WTC11 (cell line): Measurements from ENCODE around the gene KCNQ2. TPM values are rescaled to one million over a fixed set of nuclear protein-coding genes. Genes with fewer than 3 reads are reported as not detected.

Source experiments
- ATAC-seq: fragments of 200-7000 bp; cut with Tn5 transposase; 2 replicates; pipeline ENCODE4 v1.10.0; 2021; ENCODE audit warnings: mild to moderate bottlenecking, moderate library complexity
- CTCF ChIA-PET: fragments of 300-600 bp; sonication (Branson Sonifier 250); formaldehyde crosslinking; loops from one replicate; lab custom pipeline; 2021; ENCODE audit warnings: antibody characterized with exemption; lab: Charles Lee
- POLR2A ChIA-PET: fragments of 350-600 bp; sonication (Branson Sonifier 250); formaldehyde crosslinking; loops from one replicate; lab custom pipeline; 2021; ENCODE audit warnings: antibody characterized with exemption; lab: Charles Lee
- DNase-seq: peaks from one replicate; pipeline ENCODE4 v3.0.0; 2021; ENCODE audit warnings: low spot score
- H3K27ac Mint-ChIP-seq: 2 replicates; pipeline ENCODE4 v1.8.0; 2021; ENCODE audit warnings: mixed read lengths
- H3K27me3 Mint-ChIP-seq: 2 replicates; pipeline ENCODE4 v1.8.0; 2021; ENCODE audit warnings: low read depth, mild to moderate bottlenecking, moderate library complexity, mixed read lengths
- H3K36me3 Mint-ChIP-seq: 2 replicates; pipeline ENCODE4 v1.8.0; 2021; ENCODE audit warnings: mixed read lengths
- H3K4me1 Mint-ChIP-seq: 2 replicates; pipeline ENCODE4 v1.8.0; 2022; ENCODE audit warnings: mixed read lengths
- H3K4me3 Mint-ChIP-seq: 2 replicates; pipeline ENCODE4 v1.8.0; 2021; ENCODE audit warnings: mild to moderate bottlenecking, moderate library complexity, mixed read lengths
- H3K9me3 Mint-ChIP-seq: 2 replicates; pipeline ENCODE4 v1.8.0; 2021; ENCODE audit warnings: mixed read lengths
- ATF1 ChIP-seq: sonication (generic); formaldehyde crosslinking; IDR thresholded peaks from 2 replicates; pipeline ENCODE4 v1.8.1; 2023; ENCODE audit warnings: mild to moderate bottlenecking, moderate library complexity, missing genetic modification reagents
- ETV6 ChIP-seq: sonication (generic); formaldehyde crosslinking; IDR thresholded peaks from 2 replicates; pipeline ENCODE4 v1.8.1; 2022; ENCODE audit warnings: mild to moderate bottlenecking, missing genetic modification reagents
- GABPB1 ChIP-seq: sonication (generic); formaldehyde crosslinking; IDR thresholded peaks from 2 replicates; pipeline ENCODE4 v1.8.1; 2023; ENCODE audit warnings: mild to moderate bottlenecking, missing genetic modification reagents
- KAT7 ChIP-seq: sonication (generic); formaldehyde crosslinking; IDR thresholded peaks from 2 replicates; pipeline ENCODE4 v1.8.1; 2023; ENCODE audit warnings: missing genetic modification reagents, mild to moderate bottlenecking, borderline replicate concordance
- MXD4 ChIP-seq: fragments of 250-450 bp; sonication (Bioruptor Pico); IDR thresholded peaks from 2 replicates; pipeline ENCODE4 v1.8.0; 2021; ENCODE audit warnings: mild to moderate bottlenecking, moderate library complexity, borderline replicate concordance
- NFYB ChIP-seq: sonication (generic); formaldehyde crosslinking; conservative IDR thresholded peaks from 2 replicates; pipeline ENCODE4 v1.8.0; 2022; ENCODE audit warnings: low read depth, missing genetic modification reagents
- OVOL2 ChIP-seq: fragments of 250-450 bp; sonication (Bioruptor Pico); IDR thresholded peaks from 2 replicates; pipeline ENCODE4 v1.9.0; 2021; ENCODE audit warnings: mild to moderate bottlenecking, borderline replicate concordance
- RELA ChIP-seq: sonication (generic); formaldehyde crosslinking; IDR thresholded peaks from 2 replicates; pipeline ENCODE4 v1.8.1; 2022; ENCODE audit warnings: missing genetic modification reagents, mild to moderate bottlenecking, borderline replicate concordance
- SMAD3 ChIP-seq: sonication (generic); formaldehyde crosslinking; IDR thresholded peaks from 2 replicates; pipeline ENCODE4 v1.8.0; 2022; ENCODE audit warnings: missing genetic modification reagents, mild to moderate bottlenecking, borderline replicate concordance
- SMAD4 ChIP-seq: sonication (generic); formaldehyde crosslinking; IDR thresholded peaks from 2 replicates; pipeline ENCODE4 v1.8.0; 2022; ENCODE audit warnings: mild to moderate bottlenecking, missing genetic modification reagents
- ZNF138 ChIP-seq: sonication (generic); formaldehyde crosslinking; conservative IDR thresholded peaks from 2 replicates; pipeline ENCODE4 v1.8.1; 2022; ENCODE audit warnings: mild to moderate bottlenecking, moderate library complexity, missing genetic modification reagents
- ZNF317 ChIP-seq: sonication (generic); formaldehyde crosslinking; IDR thresholded peaks from 2 replicates; pipeline ENCODE4 v1.8.1; 2023; ENCODE audit warnings: low read depth, mild to moderate bottlenecking, moderate library complexity, missing genetic modification reagents, borderline replicate concordance
- ZNF671 ChIP-seq: fragments of 250-450 bp; sonication (Bioruptor Pico); IDR thresholded peaks from 2 replicates; pipeline ENCODE4 v1.8.0; 2021; ENCODE audit warnings: mild to moderate bottlenecking
- total RNA-seq: library from RNA; stranded (reverse); gene quantifications from 3 replicates; pipeline ENCODE4 v1.2.3, GENCODE V29; 2021
- TF ChIP-seq, protein P1 (sequence below): fragments of 250-450 bp; sonication (Bioruptor Pico); IDR thresholded peaks from 2 replicates; pipeline ENCODE4 v1.9.0; 2021; ENCODE audit warnings: mild to moderate bottlenecking, borderline replicate concordance
- TF ChIP-seq, protein P2 (sequence below): sonication (generic); formaldehyde crosslinking; IDR thresholded peaks from 2 replicates; pipeline ENCODE4 v1.8.1; 2023; ENCODE audit warnings: mild to moderate bottlenecking, moderate library complexity, missing genetic modification reagents
- TF ChIP-seq, protein P3 (sequence below): sonication (generic); formaldehyde crosslinking; IDR thresholded peaks from 2 replicates; pipeline ENCODE4 v1.8.0; 2023; ENCODE audit warnings: missing genetic modification reagents, mild to moderate bottlenecking, borderline replicate concordance
- TF ChIP-seq, protein P4 (sequence below): sonication (generic); formaldehyde crosslinking; IDR thresholded peaks from 2 replicates; pipeline ENCODE4 v1.8.0; 2022; ENCODE audit warnings: mild to moderate bottlenecking, missing genetic modification reagents
- TF ChIP-seq, protein P5 (sequence below): sonication (generic); formaldehyde crosslinking; IDR thresholded peaks from 2 replicates; pipeline ENCODE4 v1.8.0; 2022; ENCODE audit warnings: mild to moderate bottlenecking, missing genetic modification reagents

The KCNQ2 gene
- total RNA-seq, 1 experiment from 2014 or later, result 99.8 TPM

DNA sequence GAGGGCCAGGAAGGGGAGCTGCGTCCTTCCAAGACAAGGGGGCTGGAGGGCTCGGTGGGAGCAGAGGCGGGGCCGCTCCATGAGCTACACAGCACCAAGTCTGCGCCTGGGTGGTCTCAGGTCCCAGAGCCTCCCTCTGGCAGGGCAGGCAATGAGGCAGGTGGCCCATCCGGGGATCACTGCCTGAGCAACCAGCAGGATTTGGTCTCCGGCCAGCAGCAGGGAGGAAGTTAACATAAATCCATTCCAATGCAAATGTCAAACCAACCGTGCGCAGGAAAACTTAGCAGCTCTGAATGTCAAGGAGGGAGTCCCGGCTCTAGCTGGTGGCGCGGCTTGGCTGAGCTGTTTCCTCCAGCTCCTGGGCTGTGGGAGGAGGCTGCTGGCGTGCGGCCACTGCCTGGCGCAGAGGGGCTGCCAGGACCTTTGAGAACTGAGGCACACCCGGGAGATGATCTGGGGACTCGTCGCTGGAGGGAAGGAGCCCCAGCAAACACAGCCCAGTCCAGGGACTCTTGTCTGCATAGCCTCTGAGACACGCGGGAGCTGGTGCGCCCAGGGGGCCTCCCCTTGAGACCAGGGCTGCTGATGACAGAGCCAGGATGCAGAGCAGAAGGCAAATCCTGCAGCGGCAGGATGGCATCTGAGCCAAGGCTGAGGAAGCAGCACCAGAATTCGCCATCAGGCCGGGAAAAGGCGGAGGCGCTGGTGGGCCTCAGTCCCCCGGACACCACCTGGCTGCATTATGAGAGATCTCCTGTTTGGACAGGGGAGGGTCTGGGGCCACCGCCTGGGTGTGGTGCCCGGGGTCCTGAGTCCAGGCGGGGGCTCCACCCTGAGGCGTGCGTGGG is 78.2 kb downstream of the KCNQ2 start (continued):
- no peak for TF ChIP-seq SMAD3
- no peak for TF ChIP-seq OVOL2 (CRISPR knock-in tag)
- TF ChIP-seq, protein P1, sequence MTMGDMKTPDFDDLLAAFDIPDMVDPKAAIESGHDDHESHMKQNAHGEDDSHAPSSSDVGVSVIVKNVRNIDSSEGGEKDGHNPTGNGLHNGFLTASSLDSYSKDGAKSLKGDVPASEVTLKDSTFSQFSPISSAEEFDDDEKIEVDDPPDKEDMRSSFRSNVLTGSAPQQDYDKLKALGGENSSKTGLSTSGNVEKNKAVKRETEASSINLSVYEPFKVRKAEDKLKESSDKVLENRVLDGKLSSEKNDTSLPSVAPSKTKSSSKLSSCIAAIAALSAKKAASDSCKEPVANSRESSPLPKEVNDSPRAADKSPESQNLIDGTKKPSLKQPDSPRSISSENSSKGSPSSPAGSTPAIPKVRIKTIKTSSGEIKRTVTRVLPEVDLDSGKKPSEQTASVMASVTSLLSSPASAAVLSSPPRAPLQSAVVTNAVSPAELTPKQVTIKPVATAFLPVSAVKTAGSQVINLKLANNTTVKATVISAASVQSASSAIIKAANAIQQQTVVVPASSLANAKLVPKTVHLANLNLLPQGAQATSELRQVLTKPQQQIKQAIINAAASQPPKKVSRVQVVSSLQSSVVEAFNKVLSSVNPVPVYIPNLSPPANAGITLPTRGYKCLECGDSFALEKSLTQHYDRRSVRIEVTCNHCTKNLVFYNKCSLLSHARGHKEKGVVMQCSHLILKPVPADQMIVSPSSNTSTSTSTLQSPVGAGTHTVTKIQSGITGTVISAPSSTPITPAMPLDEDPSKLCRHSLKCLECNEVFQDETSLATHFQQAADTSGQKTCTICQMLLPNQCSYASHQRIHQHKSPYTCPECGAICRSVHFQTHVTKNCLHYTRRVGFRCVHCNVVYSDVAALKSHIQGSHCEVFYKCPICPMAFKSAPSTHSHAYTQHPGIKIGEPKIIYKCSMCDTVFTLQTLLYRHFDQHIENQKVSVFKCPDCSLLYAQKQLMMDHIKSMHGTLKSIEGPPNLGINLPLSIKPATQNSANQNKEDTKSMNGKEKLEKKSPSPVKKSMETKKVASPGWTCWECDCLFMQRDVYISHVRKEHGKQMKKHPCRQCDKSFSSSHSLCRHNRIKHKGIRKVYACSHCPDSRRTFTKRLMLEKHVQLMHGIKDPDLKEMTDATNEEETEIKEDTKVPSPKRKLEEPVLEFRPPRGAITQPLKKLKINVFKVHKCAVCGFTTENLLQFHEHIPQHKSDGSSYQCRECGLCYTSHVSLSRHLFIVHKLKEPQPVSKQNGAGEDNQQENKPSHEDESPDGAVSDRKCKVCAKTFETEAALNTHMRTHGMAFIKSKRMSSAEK (CRISPR knock-in tag), result no peak
- TF ChIP-seq, protein P2, sequence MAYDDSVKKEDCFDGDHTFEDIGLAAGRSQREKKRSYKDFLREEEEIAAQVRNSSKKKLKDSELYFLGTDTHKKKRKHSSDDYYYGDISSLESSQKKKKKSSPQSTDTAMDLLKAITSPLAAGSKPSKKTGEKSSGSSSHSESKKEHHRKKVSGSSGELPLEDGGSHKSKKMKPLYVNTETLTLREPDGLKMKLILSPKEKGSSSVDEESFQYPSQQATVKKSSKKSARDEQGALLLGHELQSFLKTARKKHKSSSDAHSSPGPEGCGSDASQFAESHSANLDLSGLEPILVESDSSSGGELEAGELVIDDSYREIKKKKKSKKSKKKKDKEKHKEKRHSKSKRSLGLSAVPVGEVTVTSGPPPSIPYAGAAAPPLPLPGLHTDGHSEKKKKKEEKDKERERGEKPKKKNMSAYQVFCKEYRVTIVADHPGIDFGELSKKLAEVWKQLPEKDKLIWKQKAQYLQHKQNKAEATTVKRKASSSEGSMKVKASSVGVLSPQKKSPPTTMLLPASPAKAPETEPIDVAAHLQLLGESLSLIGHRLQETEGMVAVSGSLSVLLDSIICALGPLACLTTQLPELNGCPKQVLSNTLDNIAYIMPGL (CRISPR knock-in tag), result no peak

DNA sequence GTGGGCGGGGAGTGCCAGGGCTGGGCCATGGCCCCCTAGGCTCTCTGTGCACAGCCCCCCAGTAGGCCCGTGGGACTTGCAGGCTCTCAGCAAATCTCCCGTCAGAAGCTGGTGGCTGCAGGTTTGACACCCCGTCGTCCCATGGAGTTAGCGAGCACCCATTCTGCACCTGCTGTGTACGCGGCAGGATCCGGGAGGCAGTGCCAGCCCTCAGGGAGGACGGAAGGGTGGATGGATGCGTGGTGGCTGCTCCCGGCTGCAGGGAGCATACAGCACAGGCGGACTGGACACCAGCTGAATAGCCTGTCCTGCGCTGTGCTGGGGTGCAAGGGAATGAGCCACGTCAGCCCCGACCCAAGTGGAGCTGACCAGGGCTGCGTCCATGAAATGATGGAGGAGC is 78.9 kb downstream of the KCNQ2 start:
- ChIA-PET CTCF (interaction anchor here (0.6 to 4.6 kb wide), 18 partner anchors 11 to 179 kb away, joined by 3 to 70 read pairs (median 4); partner anchors contain the start of gene CHRNA4), POLR2A (interaction anchor here (0.8 to 0.9 kb wide), 3 partner anchors 16 to 33 kb away, joined by 3 read pairs; partner anchors contain the start of gene CHRNA4)
- H3K9me3 Mint-ChIP-seq, result peaks cover 33% of the 10 kb centered on the region
- ATAC-seq (no peak), DNase-seq (no peak)
- peaks cover 23% of the 10 kb centered on the region for H3K36me3 Mint-ChIP-seq
- H3K27ac Mint-ChIP-seq, result peak overlapping the region; percentile 84
- H3K4me3 Mint-ChIP-seq, result no peak overlapping the region
- H3K27me3 Mint-ChIP-seq, result no peaks in the 10 kb centered on the region; the same call in 1 of the 2 replicates
- H3K4me1 Mint-ChIP-seq, result peaks cover 27% of the 10 kb centered on the region
- TF ChIP-seq, protein P3, sequence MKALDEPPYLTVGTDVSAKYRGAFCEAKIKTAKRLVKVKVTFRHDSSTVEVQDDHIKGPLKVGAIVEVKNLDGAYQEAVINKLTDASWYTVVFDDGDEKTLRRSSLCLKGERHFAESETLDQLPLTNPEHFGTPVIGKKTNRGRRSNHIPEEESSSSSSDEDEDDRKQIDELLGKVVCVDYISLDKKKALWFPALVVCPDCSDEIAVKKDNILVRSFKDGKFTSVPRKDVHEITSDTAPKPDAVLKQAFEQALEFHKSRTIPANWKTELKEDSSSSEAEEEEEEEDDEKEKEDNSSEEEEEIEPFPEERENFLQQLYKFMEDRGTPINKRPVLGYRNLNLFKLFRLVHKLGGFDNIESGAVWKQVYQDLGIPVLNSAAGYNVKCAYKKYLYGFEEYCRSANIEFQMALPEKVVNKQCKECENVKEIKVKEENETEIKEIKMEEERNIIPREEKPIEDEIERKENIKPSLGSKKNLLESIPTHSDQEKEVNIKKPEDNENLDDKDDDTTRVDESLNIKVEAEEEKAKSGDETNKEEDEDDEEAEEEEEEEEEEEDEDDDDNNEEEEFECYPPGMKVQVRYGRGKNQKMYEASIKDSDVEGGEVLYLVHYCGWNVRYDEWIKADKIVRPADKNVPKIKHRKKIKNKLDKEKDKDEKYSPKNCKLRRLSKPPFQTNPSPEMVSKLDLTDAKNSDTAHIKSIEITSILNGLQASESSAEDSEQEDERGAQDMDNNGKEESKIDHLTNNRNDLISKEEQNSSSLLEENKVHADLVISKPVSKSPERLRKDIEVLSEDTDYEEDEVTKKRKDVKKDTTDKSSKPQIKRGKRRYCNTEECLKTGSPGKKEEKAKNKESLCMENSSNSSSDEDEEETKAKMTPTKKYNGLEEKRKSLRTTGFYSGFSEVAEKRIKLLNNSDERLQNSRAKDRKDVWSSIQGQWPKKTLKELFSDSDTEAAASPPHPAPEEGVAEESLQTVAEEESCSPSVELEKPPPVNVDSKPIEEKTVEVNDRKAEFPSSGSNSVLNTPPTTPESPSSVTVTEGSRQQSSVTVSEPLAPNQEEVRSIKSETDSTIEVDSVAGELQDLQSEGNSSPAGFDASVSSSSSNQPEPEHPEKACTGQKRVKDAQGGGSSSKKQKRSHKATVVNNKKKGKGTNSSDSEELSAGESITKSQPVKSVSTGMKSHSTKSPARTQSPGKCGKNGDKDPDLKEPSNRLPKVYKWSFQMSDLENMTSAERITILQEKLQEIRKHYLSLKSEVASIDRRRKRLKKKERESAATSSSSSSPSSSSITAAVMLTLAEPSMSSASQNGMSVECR, result no peak
- TF ChIP-seq ETV6 (CRISPR knock-in tag) (no peak; the same call in 1 of the 2 replicates), ZNF671 (no peak), SMAD3 (no peak), RELA (CRISPR knock-in tag) (no peak), SMAD4 (CRISPR knock-in tag) (no peak), ZNF138 (no peak), NFYB (no peak), MXD4 (no peak), GABPB1 (no peak), ZNF317 (CRISPR knock-in tag) (no peak), OVOL2 (CRISPR knock-in tag) (no peak), KAT7 (CRISPR knock-in tag) (no peak), ATF1 (CRISPR knock-in tag) (no peak)
- TF ChIP-seq, protein P4, sequence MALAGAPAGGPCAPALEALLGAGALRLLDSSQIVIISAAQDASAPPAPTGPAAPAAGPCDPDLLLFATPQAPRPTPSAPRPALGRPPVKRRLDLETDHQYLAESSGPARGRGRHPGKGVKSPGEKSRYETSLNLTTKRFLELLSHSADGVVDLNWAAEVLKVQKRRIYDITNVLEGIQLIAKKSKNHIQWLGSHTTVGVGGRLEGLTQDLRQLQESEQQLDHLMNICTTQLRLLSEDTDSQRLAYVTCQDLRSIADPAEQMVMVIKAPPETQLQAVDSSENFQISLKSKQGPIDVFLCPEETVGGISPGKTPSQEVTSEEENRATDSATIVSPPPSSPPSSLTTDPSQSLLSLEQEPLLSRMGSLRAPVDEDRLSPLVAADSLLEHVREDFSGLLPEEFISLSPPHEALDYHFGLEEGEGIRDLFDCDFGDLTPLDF (CRISPR knock-in tag), result no peak
- TF ChIP-seq, protein P5, sequence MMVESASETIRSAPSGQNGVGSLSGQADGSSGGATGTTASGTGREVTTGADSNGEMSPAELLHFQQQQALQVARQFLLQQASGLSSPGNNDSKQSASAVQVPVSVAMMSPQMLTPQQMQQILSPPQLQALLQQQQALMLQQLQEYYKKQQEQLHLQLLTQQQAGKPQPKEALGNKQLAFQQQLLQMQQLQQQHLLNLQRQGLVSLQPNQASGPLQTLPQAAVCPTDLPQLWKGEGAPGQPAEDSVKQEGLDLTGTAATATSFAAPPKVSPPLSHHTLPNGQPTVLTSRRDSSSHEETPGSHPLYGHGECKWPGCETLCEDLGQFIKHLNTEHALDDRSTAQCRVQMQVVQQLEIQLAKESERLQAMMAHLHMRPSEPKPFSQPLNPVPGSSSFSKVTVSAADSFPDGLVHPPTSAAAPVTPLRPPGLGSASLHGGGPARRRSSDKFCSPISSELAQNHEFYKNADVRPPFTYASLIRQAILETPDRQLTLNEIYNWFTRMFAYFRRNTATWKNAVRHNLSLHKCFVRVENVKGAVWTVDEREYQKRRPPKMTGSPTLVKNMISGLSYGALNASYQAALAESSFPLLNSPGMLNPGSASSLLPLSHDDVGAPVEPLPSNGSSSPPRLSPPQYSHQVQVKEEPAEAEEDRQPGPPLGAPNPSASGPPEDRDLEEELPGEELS, result no peak
